Right lobe of liver (tissue), 6 donors: Measurements from ENCODE around the gene HDAC9. TPM values are rescaled to one million over a fixed set of nuclear protein-coding genes. Genes with fewer than 3 reads are reported as not detected.

Experiments
- ATAC-seq, 4 donors: fragments of 200-7000 bp; cut with Tn5 transposase; one replicate each; pipeline ENCODE4 v1.9.1; 2020; ENCODE audit warnings: mild to moderate bottlenecking in 4 of 4, moderate library complexity in 4 of 4
- DNase-seq, 3 donors: peaks; one replicate each; pipeline ENCODE4 v3.0.0-alpha.2; 2020
- H3K27ac ChIP-seq, 3 donors: fragments of 200-600 bp; one replicate each; pipeline ENCODE4 v1.8.0; 2022
- H3K27me3 ChIP-seq, 2 donors: fragments of 200-600 bp; one replicate each; pipeline ENCODE4 v1.8.0; 2022
- H3K36me3 ChIP-seq, 4 donors: fragments of 200-600 bp; sonication (generic) in 1 of 4; one replicate each; pipeline versions ENCODE4 v1.5.1 to v1.8.0; 2017 to 2022; ENCODE audit warnings: control low read depth in 1 of 4
- H3K4me1 ChIP-seq, 4 donors: fragments of 200-600 bp; sonication (generic) in 1 of 4; one replicate each; pipeline versions ENCODE4 v1.5.1 to v1.8.0; 2017 to 2022; ENCODE audit warnings: control low read depth in 1 of 4
- H3K4me3 ChIP-seq, 3 donors: fragments of 200-600 bp; one replicate each; pipeline ENCODE4 v1.8.0; 2022
- H3K9me3 ChIP-seq, 4 donors: fragments of 200-600 bp; sonication (generic) in 1 of 4; one replicate each; pipeline versions ENCODE4 v1.5.1 to v1.8.0; 2017 to 2022; ENCODE audit warnings: control low read depth in 1 of 4
- POLR2A ChIP-seq: fragments of 450-650 bp; IDR thresholded peaks from one replicate; pipeline ENCODE4 v1.6.1; 2017; ENCODE audit warnings: antibody characterized with exemption, mild to moderate bottlenecking
- WGBS: methylation state at CpG from one replicate; pipeline ENCODE4 v1.1.6; 2018; ENCODE audit warnings: low coverage, low lambda C conversion rate; ENCODE audit not compliant: insufficient coverage; ENCODE audit errors: missing lambda C conversion rate; 5-methylcytosine and 5-hydroxymethylcytosine counted together
- intact Hi-C, 2 donors: fragments of 100-400 bp; cut with DNase I; formaldehyde crosslinking; loops; one replicate each; pipeline versions ENCODE4 v1.11.2 to v1.14.1; 2022
- total RNA-seq, 6 experiments: library from RNA; depleted of rRNA in 2 of 6; stranded (reverse); fragments of >200 nt in 2 of 6; fragmentation: NEBNext Ultra II Directional in 3 of 6; extraction: Animal tissue kit (Norgen Biotek cat#: 25700) in 3 of 6; gene quantifications; one replicate each; pipeline versions ENCODE4 v1.1.0 to v1.2.4, GENCODE V29; 2016 to 2023
- TF ChIP-seq, protein P1 (sequence below), 4 donors: fragments of 200-600 bp in 3 of 4; fragments of 450-650 bp in 1 of 4; IDR thresholded peaks; one replicate each; pipeline versions ENCODE4 v1.5.1 to v1.8.0; 2016 to 2022; ENCODE audit warnings: antibody characterized with exemption in 4 of 4, mild to moderate bottlenecking in 2 of 4
- donor health status: DM: no; HTN: yes; CAD: no.
- donor health status: DM: no; HTN: no; CAD: no.
- donor health status: DM: no; HTN: no; CAD: no.
- donor health status: DM: no; HTN: yes; CAD: no.
- donor health status: DM: no; HTN: yes; CAD: no.

The HDAC9 gene
- total RNA-seq, 6 experiments from 2014 or later, result 1.0 to 4.1 (median 2.5) TPM

DNA sequence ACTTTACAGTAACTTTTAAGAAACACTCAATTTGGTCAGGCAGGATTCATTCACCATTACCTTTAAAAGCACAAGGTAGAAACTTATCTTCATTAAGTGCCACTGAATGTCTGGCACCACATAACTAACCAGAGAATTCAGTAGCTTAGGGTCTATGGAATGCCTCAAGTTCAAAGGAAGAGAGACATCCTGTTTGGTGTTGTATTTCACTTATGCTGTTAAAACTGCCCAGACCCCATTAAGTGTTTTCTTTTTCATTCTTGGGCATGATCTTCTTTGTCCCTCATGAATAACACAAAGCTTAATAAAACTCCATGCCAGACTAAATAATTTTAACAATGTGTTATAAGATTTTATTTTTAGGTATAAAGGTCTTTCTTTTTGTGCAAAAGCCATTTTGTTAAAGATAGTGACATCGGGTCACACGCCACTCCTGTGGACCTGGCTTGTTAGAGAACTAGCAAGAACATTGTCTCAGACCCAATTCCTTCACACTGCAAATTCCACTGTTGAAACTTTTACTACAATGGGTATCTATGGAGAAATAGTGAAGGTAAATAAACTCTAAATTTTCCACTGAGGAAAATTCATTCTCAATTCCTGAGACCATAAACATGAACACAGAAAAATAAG, 400.9 kb downstream of the HDAC9 start:
- TF ChIP-seq, protein P1, sequence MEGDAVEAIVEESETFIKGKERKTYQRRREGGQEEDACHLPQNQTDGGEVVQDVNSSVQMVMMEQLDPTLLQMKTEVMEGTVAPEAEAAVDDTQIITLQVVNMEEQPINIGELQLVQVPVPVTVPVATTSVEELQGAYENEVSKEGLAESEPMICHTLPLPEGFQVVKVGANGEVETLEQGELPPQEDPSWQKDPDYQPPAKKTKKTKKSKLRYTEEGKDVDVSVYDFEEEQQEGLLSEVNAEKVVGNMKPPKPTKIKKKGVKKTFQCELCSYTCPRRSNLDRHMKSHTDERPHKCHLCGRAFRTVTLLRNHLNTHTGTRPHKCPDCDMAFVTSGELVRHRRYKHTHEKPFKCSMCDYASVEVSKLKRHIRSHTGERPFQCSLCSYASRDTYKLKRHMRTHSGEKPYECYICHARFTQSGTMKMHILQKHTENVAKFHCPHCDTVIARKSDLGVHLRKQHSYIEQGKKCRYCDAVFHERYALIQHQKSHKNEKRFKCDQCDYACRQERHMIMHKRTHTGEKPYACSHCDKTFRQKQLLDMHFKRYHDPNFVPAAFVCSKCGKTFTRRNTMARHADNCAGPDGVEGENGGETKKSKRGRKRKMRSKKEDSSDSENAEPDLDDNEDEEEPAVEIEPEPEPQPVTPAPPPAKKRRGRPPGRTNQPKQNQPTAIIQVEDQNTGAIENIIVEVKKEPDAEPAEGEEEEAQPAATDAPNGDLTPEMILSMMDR (IDR thresholded peaks at IDR 0.05), result no peak
- TF ChIP-seq POLR2A, result no peak
- no peaks in the 10 kb centered on the region for H3K4me1 ChIP-seq
- WGBS, result 66% methylated on average over 2 of the region's 2 CpGs
- H3K4me3 ChIP-seq, result no peak overlapping the region
- H3K27me3 ChIP-seq, result no peaks in the 10 kb centered on the region
- no peak overlapping the region for H3K27ac ChIP-seq
- no peaks in the 10 kb centered on the region for H3K9me3 ChIP-seq
- intact Hi-C loops, result no loop called here
- H3K36me3 ChIP-seq, result no peaks in the 10 kb centered on the region
- DNase-seq, result no peak
- no peak for ATAC-seq

DNA sequence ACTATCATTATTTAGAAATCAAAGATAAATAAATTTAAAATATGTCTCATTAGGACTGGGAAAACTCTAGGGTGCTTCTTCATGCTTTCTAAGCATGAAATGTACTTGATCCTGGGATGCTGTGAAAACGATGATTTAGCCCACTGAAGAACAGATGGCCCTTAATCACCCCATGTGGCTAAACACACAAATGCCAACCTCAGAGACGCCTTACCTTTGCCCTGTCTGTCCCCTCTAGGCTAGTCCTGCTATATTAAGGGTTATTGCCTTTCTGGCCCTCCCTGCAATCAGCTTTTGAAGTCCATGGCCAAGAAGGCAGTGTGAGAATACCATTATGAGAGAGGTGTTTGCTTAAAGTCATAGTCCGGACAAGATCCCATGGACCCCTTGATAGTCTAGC, 404.7 kb downstream of the HDAC9 start:
- H3K9me3 ChIP-seq, result no peaks in the 10 kb centered on the region
- no peak for ATAC-seq
- H3K27me3 ChIP-seq, result no peaks in the 10 kb centered on the region
- H3K36me3 ChIP-seq, result no peaks in the 10 kb centered on the region
- H3K4me1 ChIP-seq, result no peaks in the 10 kb centered on the region
- no peak overlapping the region for H3K4me3 ChIP-seq
- no peak for DNase-seq
- 45% methylated on average over 3 of the region's 3 CpGs for WGBS
- H3K27ac ChIP-seq, result no peak overlapping the region
- intact Hi-C loops, result no loop called here
- no peak for TF ChIP-seq POLR2A
- TF ChIP-seq, protein P1 (IDR thresholded peaks at IDR 0.05), result no peak

DNA sequence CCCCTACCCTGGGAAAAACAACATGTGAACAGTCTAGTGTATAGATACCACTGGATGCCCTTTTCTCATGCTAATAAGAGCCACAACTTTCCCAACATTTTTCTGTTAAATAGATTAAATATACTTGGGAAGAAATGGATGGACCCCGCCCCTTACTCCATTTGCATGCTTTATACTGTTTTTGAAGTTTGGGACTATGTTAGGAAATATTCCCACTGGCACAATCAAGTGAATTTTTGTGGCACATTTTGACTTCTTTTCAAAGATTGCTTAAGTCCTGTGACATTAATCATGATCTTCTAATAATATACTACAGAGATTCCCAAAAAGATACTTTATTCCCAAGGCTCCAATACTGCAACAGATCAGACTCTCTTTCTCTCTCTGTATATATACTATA, 405.3 kb downstream of the HDAC9 start:
- no peaks in the 10 kb centered on the region for H3K9me3 ChIP-seq
- H3K4me1 ChIP-seq, result no peaks in the 10 kb centered on the region
- no peaks in the 10 kb centered on the region for H3K36me3 ChIP-seq
- H3K27ac ChIP-seq, result no peak overlapping the region
- ATAC-seq (no peak), DNase-seq (no peak)
- H3K27me3 ChIP-seq, result no peaks in the 10 kb centered on the region
- WGBS, result 17% methylated on average over 1 of the region's 1 CpG
- no peak overlapping the region for H3K4me3 ChIP-seq
- TF ChIP-seq, protein P1 (IDR thresholded peaks at IDR 0.05), result no peak
- TF ChIP-seq POLR2A, result no peak
- intact Hi-C loops, result no loop called here

DNA sequence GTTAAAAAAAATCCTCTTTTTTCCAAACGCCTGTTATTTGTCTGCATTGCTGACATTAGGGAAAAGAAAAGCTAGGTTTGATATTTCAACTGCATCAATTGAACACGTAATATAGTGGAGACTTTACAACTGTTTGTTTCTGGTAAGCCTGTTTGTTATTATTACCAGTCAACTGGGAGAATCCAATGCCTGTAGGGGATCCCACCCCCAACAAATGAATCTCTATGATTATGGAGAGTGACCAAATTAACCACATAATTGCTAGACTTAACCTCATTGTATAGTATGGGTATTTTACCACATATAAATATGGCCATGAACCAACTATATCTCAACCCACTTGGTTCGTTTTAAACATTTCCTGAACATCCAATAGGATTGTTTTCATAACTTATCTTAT, 405.8 kb downstream of the HDAC9 start:
- TF ChIP-seq POLR2A, result no peak
- no peaks in the 10 kb centered on the region for H3K27me3 ChIP-seq
- WGBS, result 37% methylated on average over 3 of the region's 3 CpGs
- no peaks in the 10 kb centered on the region for H3K9me3 ChIP-seq
- H3K4me1 ChIP-seq, result no peaks in the 10 kb centered on the region
- no peak overlapping the region for H3K4me3 ChIP-seq
- H3K36me3 ChIP-seq, result no peaks in the 10 kb centered on the region
- intact Hi-C loops, result no loop called here
- ATAC-seq (no peak), DNase-seq (no peak)
- no peak overlapping the region for H3K27ac ChIP-seq

DNA sequence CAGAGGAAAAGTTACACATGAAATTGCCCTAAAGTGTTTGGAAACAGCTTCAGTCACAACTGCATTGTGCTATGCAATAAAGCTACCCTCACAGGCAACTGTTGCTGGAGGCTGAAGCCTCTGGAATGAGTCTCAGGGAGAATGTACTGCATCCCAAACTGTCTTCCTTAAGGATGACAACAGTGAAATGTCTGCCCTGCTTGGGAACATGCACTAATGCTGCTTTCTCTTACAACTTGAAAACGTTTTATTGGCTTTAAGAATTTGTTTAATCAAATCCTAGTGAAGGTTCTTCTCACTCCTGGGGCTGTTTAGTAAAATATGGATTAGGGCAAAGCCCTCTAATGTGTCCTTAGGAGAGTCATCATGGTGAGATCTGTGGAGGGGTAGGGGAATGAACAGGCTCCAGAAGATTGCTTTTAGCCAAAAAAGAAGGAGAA, 406.5 kb downstream of the HDAC9 start:
- 0% methylated on average over 1 of the region's 1 CpG for WGBS
- Histone ChIP-seq H3K36me3 (no peaks in the 10 kb centered on the region), H3K4me3 (no peak overlapping the region), H3K27ac (no peak overlapping the region), H3K9me3 (no peaks in the 10 kb centered on the region), H3K27me3 (no peaks in the 10 kb centered on the region), H3K4me1 (no peaks in the 10 kb centered on the region)
- no peak for DNase-seq
- intact Hi-C loops, result no loop called here
- ATAC-seq, result no peak
- TF ChIP-seq, protein P1 (IDR thresholded peaks at IDR 0.05), result no peak
- TF ChIP-seq POLR2A, result no peak
